DMS53 (cell line): ENCODE data around the gene SERPINF2.
A peak's percentile ranks its signal among the peaks of the same experiment; 100 is the strongest.
"Not testable (repeated sequence)": the region's sequence is repeated elsewhere in the genome, so short reads cannot be mapped to it uniquely, and the experiment has no call there.

ENCODE experiments used
- DNase-seq: peaks from one replicate; lab custom pipeline; 2025; lab: John Stamatoyannopoulos, UW

The SERPINF2 gene

DNA sequence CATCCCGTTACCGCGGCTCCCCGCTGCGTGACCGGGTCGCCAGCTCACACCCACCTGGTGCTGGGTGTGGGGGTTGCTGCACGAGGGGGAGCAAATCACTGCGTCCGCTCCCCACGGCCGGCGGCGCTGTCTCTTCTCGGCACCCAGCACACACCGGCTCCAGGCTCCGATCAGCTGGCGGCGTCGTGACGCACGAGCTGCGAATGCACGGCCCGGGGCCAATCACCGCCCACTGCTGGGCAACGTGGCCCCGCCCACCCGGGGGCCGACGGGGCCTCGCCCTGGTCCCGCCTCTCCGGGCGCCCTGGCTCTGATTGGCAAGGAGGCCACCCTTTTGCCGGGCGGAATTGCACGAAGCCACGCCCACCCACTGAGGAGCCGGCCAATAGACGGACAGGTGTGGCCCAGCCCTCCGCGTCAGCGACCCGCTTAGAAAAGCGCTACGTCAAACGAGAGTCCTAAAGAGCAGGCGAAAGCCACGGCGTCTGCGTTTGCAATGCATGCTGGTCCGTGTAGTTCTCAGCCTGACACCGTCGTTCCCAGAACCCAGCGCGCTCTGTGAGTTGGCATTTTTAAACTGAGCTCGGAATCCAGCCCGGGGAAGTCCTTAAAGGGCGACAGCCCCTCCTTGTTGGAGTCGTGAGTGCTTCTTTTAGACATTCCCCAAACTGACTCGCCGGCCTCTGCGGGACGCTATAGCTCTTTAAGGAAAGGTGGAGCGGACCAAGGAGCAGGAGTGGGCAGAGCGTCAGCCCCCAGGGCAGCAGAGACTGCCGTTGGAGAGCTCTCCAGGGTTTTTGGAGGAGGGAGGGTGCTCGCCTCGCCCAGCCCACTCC, 26.4 kb upstream of the SERPINF2 start:
- peak; percentile 99 for DNase-seq

- peak; percentile 97 for DNase-seq
Measured at GRCh38 chr17:1716912-1717695, 25.6 kb upstream of the SERPINF2 start.

DNA sequence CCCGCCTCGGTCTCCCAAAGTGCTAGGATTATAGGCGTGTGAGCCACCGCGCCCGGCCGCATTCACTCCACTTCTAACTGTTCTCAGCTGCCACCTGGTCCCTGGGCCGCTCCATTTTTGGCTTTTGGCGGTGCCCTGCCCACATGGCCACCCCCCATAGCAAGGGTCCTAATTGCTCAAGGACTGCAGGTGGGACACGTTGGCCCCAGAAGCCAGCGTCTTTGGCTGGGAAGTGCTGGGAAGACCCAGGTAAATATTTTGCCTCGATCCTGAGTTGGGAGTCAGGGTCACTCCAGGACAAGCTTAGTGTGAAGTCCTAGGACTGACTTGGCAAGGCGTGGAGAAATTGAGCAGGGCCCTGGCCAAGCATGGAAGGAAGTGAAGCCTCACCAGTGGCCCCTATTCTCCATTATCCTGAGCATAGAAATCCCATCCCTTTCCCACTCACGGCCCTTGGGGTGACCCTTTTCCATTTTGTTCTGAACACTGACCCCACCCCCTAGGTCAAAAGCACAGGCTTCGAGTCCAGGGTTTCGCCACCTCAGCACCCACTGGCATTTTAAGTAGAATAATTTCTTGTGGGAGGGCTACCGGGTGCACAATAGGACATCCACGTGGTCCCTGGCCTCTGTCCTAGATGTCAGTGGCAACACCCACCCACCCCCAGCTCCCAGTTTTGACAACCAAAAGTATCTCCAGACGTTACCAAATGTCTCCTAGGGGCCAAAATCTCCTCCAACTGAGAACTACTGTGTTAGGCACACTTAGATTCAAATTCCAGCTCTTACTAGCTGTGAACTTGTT, 24.1 kb upstream of the SERPINF2 start:
- DNase-seq = no peak

GRCh38 chr17:1720856-1721386, 21.8 kb upstream of the SERPINF2 start:
- DNase-seq = peak; percentile 71

- not testable (repeated sequence) for DNase-seq
Measured at GRCh38 chr17:1722022-1722421, 20.6 kb upstream of the SERPINF2 start.

DNA sequence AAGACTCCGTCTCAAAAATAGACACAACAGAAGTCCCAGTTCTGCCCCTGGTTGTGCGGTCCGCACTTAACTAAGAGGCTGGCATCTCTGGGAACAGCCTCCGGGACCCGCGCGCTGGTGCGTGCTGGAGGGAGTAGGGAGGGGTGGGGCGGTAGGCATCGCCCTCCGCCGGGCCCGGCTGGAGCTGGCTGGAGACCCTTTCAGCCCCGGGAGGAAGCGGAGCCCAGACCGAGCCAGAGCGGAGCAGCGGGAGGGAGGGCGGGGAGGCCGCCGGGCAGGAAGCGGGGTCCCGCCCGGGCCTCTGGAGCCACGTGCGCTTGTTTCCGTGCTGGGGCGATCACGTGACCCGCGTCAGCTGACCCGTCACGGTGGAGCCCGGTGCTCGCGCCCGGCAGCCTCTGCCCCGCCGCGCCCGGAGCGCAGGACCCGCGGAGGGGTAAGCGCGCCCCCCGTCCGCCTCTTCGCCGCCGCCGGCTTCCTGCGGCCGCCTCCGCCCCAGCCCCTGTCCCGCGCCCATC, 18.3 kb upstream of the SERPINF2 start, which contains the start of gene WDR81:
TSS of gene WDR81 (plus strand) at position 354 of the 518 bp plus-strand sequence. CDS start 256 bp downstream, outside the sequence.
- peak; percentile 88 for DNase-seq

DNA sequence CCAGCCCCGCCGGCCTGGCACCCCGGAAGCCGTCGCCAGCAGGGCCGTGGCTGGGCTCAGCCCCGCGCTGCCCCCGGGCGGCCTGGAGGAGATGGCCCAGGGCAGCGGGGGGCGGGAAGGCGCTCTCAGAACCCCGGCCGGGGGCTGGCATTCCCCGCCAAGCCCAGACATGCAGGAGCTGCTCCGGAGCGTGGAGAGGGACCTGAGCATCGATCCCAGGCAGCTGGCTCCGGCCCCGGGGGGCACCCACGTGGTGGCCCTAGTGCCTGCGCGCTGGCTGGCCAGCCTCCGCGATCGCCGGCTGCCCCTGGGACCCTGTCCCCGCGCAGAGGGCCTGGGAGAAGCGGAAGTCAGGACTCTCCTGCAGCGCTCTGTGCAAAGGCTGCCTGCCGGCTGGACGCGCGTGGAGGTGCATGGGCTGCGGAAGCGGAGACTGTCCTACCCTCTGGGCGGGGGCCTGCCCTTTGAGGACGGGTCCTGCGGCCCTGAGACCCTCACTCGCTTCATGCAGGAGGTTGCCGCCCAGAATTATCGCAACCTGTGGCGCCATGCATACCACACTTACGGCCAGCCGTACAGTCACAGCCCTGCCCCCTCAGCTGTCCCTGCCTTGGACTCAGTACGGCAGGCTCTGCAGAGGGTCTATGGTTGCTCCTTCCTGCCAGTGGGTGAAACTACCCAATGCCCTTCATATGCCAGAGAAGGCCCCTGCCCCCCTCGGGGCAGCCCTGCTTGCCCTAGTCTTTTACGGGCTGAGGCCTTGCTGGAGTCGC, 17.6 kb upstream of the SERPINF2 start:
- DNase-seq = peak; percentile 59

DNA sequence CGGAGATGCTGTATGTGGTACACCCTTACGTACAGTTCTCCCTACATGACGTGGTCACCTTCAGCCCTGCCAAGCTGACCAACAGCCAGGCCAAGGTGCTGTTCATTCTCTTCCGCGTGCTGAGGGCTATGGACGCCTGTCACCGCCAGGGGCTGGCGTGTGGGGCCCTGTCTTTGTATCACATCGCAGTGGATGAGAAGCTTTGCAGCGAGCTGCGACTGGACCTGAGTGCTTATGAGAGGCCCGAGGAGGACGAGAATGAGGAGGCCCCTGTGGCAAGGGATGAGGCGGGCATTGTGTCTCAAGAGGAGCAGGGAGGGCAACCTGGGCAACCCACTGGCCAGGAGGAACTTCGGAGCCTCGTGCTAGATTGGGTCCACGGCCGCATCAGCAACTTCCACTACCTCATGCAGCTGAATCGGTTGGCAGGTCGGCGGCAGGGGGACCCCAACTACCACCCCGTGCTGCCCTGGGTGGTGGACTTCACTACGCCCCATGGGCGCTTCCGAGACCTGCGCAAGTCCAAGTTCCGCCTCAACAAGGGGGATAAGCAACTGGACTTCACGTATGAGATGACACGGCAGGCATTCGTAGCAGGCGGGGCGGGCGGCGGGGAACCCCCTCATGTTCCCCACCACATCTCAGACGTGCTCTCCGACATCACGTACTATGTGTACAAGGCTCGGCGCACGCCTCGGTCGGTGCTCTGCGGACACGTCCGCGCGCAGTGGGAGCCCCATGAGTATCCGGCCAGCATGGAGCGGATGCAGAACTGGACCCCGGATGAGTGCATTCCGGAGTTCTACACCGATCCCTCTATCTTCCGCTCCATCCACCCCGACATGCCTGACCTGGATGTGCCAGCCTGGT, 16.8 kb upstream of the SERPINF2 start:
- DNase-seq = no peak

- no peak for DNase-seq
Measured at GRCh38 chr17:1726626-1727257, 15.9 kb upstream of the SERPINF2 start.

- DNase-seq = no peak
Measured at GRCh38 chr17:1727258-1727789, 15.3 kb upstream of the SERPINF2 start.

GRCh38 chr17:1727876-1728630, 14.6 kb upstream of the SERPINF2 start:
- DNase-seq = no peak

DNA sequence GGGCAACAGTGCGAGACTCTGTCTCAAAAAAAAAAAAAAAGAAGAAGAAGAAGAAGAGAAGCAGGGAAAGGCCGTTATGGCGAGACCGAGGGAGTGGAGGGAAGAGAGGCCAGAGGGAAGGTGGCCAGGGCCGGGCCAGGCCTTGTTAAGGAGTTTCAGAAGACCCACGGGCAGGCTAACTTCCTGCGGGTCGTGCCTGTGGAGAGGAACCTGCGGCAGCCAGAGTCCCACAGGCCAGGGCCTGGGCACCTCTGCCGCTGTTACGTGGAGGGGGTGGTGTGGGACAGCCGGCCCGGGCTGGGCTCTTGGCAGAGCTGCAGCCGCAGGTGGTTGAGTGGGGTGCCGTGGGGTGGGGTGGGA, 12.7 kb upstream of the SERPINF2 start:
- DNase-seq = no peak

- peak; percentile 63 for DNase-seq
Measured at GRCh38 chr17:1730326-1731193, 12.1 kb upstream of the SERPINF2 start.

GRCh38 chr17:1731194-1731506, 11.5 kb upstream of the SERPINF2 start:
- DNase-seq = no peak

- no peak for DNase-seq
Measured at GRCh38 chr17:1732241-1732832, 10.3 kb upstream of the SERPINF2 start.

- DNase-seq = no peak
Measured at GRCh38 chr17:1732833-1733321, 9.8 kb upstream of the SERPINF2 start.

DNA sequence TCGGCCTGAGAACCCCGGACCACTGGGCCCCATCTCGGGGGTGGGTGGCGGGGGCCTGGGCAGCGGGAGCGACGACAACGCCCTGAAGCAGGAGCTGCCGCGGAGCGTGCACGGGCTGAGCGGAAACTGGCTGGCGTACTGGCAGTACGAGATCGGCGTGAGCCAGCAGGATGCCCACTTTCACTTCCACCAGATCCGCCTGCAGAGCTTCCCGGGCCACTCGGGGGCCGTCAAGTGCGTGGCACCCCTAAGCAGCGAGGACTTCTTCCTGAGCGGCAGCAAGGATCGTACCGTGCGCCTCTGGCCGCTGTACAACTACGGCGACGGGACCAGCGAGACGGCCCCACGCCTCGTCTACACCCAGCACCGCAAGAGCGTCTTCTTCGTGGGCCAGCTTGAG, 8.9 kb upstream of the SERPINF2 start:
- no peak for DNase-seq
